ENCODE data around the gene SIPA1L3.

- TF ChIP-seq CTCF (conservative IDR thresholded peaks at IDR 0.05; ENCODE audit: low read depth in 2 of 2) (no peak), EZH2phosphoT487 (IDR thresholded peaks at IDR 0.05; ENCODE audit: unreplicated experiment) (no peak), POLR2AphosphoS5 (IDR thresholded peaks at IDR 0.05; ENCODE audit: low read depth) (no peak), EZH2 (IDR thresholded peaks at IDR 0.05; ENCODE audit: low read depth, unreplicated experiment) (no peak), CREB1 (CRISPR knock-in tag; IDR thresholded peaks at IDR 0.05; ENCODE audit: low read depth) (no peak), ETS1 (IDR thresholded peaks at IDR 0.05) (no peak), JUNB (IDR thresholded peaks at IDR 0.05; ENCODE audit: unreplicated experiment) (no peak), ZNF331 (CRISPR knock-in tag; IDR thresholded peaks at IDR 0.05; ENCODE audit: low read depth) (no peak), REST (IDR thresholded peaks at IDR 0.05; ENCODE audit: unreplicated experiment) (no peak), STAT1 (IDR thresholded peaks at IDR 0.05; ENCODE audit: unreplicated experiment) (no peak), NANOG (IDR thresholded peaks at IDR 0.05; ENCODE audit: borderline replicate concordance) (no peak), ZNF114 (CRISPR knock-in tag; IDR thresholded peaks at IDR 0.05) (no peak)
Measured at GRCh38 chr19:38158730-38159129, 251.7 kb downstream of the SIPA1L3 start.

Data from GM23338 (cell line).